SIG-M5 treated with dmso at 0.1 percent for 504 hours (cell line): ENCODE measurements around the gene NR2E1.

Source experiments
- DNase-seq: peaks from one replicate; lab custom pipeline; 2025; ENCODE audit not compliant: unreplicated experiment; lab: John Stamatoyannopoulos, UW

The NR2E1 gene

GRCh38 chr6:108165714-108166663 lies at the start of gene NR2E1:
Gene NR2E1 (plus strand): TSS chr6:108166022. CDS start chr6:108166766, 744 bp downstream.
- DNase-seq, result no peak

- no peak for DNase-seq
These were observed 49.0 kb upstream of the NR2E1 start for GRCh38 chr6:108116546-108117426.

- peak; percentile 9 for DNase-seq
These were observed 48.1 kb upstream of the NR2E1 start for GRCh38 chr6:108117427-108118358.

- no peak for DNase-seq
These were observed 47.5 kb upstream of the NR2E1 start for GRCh38 chr6:108118359-108118724.

- DNase-seq, result no peak
These were observed 46.7 kb upstream of the NR2E1 start for GRCh38 chr6:108118810-108119768.

GRCh38 chr6:108119769-108120141 lies 46.1 kb upstream of the NR2E1 start:
- no peak for DNase-seq

- no peak for DNase-seq
These were observed 45.5 kb upstream of the NR2E1 start for GRCh38 chr6:108120311-108120710.

GRCh38 chr6:108121612-108122011 lies 44.2 kb upstream of the NR2E1 start:
- no peak for DNase-seq

- no peak for DNase-seq
These were observed 42.3 kb upstream of the NR2E1 start for GRCh38 chr6:108123481-108123929.

GRCh38 chr6:108123946-108124345 lies 41.9 kb upstream of the NR2E1 start:
- DNase-seq, result no peak

- DNase-seq, result no peak
These were observed 38.8 kb upstream of the NR2E1 start for GRCh38 chr6:108127056-108127455.

- peak; percentile 44 for DNase-seq
These were observed 38.0 kb upstream of the NR2E1 start for GRCh38 chr6:108127826-108128225.

GRCh38 chr6:108130262-108130661 lies 35.6 kb upstream of the NR2E1 start:
- no peak for DNase-seq

- DNase-seq, result no peak
These were observed 33.0 kb upstream of the NR2E1 start for GRCh38 chr6:108132863-108133262.

- no peak for DNase-seq
These were observed 32.1 kb upstream of the NR2E1 start for GRCh38 chr6:108133594-108134179.

- DNase-seq, result no peak
These were observed 31.4 kb upstream of the NR2E1 start for GRCh38 chr6:108134213-108134970.

- peak; percentile 82 for DNase-seq
These were observed 23.6 kb upstream of the NR2E1 start for GRCh38 chr6:108142240-108142639.

GRCh38 chr6:108145639-108146038 lies 20.2 kb upstream of the NR2E1 start:
- DNase-seq, result no peak
